HFFc6 (cell line): ENCODE measurements around the gene KIF3C. TPM values are rescaled to one million over a fixed set of nuclear protein-coding genes. Genes with fewer than 3 reads are reported as not detected.
"Not testable (repeated sequence)": the region's sequence is repeated elsewhere in the genome, so short reads cannot be mapped to it uniquely, and the experiment has no call there.

Source experiments
- DNase-seq: peaks from one replicate; pipeline ENCODE4 v3.0.0-alpha.2; 2018
- H3K27ac Mint-ChIP-seq: 2 replicates; pipeline ENCODE4 v1.8.0; 2020; ENCODE audit warnings: mild to moderate bottlenecking, mixed read lengths
- H3K27me3 Mint-ChIP-seq: 2 replicates; pipeline ENCODE4 v1.8.0; 2021; ENCODE audit warnings: mild to moderate bottlenecking, moderate library complexity, mixed read lengths; ENCODE audit not compliant: insufficient read depth
- H3K36me3 Mint-ChIP-seq: 2 replicates; pipeline ENCODE4 v1.8.0; 2021; ENCODE audit warnings: low read depth, mixed read lengths
- H3K4me1 Mint-ChIP-seq: 2 replicates; pipeline ENCODE4 v1.8.0; 2020; ENCODE audit warnings: low read depth, mixed read lengths
- H3K4me3 Mint-ChIP-seq: 2 replicates; pipeline ENCODE4 v1.8.0; 2020; ENCODE audit warnings: mild to moderate bottlenecking, moderate library complexity, mixed read lengths
- H3K9me3 Mint-ChIP-seq: 2 replicates; pipeline ENCODE4 v1.8.0; 2020; ENCODE audit warnings: mild to moderate bottlenecking, mixed read lengths
- total RNA-seq, 6 experiments: library from RNA; stranded (reverse); fragmentation: NEBNext Ultra II Directional; extraction: Animal tissue kit (Norgen Biotek cat#: 25700); gene quantifications; 2 replicates in 1 of 6; 3 replicates in 5 of 6; pipeline ENCODE4 v1.2.3, GENCODE V29; 2021
- TF ChIP-seq, protein P1 (sequence below): fragments of 200-600 bp; sonication (generic); IDR thresholded peaks from 2 replicates; pipeline ENCODE4 v1.5.0; 2021; ENCODE audit warnings: antibody characterized with exemption, mild to moderate bottlenecking

Gene KIF3C
- total RNA-seq, 6 experiments from 2014 or later, result 18.0 to 21.1 (median 19.7) TPM

DNA sequence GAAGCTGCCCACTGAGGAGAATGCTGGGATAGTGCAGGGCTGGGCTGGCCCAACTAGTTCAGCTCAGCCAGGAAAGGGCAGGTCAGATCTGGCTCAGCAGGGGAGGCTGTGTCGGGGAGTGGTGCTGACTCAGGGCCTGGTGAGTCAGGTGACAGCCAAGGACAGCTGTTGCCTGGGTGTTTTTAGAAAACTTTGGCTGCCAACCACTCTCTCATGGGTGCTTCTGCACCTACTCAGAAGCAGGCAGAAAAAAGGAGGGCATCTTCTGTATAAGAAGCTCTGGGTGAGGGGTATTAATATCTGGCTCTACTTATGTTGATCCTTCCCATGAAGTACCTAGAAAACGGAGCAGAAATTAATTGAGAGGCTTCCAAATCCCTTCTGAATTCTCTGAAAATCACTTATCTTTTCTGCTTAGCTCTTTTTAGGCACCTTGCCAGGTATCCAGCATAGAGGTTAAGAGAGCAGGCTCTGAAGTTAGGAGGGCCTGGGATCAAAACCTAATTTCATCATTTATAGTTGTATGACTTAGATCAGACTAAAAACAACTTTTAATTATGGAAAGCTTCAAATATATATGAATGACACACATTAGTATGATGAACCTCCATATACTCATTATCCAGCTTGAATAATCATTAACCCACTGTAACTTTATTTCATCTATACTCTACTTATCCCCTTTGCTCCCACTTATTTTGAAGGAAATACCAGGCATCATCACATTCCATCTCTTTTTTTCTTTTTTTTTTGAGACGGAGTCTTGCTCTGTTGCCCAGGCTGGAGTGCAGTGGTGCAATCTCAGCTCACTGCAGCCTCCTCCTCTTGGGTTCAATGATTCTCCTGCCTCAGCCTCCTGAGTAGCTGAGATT lies 36.1 kb upstream of the KIF3C start:
- H3K4me3 Mint-ChIP-seq, result no peak overlapping the region
- H3K9me3 Mint-ChIP-seq, result no peaks in the 10 kb centered on the region
- H3K27me3 Mint-ChIP-seq, result peaks cover 2% of the 10 kb centered on the region; the same call in 1 of the 2 replicates
- H3K36me3 Mint-ChIP-seq, result no peaks in the 10 kb centered on the region
- peak overlapping the region; percentile 77 for H3K27ac Mint-ChIP-seq
- TF ChIP-seq, protein P1, sequence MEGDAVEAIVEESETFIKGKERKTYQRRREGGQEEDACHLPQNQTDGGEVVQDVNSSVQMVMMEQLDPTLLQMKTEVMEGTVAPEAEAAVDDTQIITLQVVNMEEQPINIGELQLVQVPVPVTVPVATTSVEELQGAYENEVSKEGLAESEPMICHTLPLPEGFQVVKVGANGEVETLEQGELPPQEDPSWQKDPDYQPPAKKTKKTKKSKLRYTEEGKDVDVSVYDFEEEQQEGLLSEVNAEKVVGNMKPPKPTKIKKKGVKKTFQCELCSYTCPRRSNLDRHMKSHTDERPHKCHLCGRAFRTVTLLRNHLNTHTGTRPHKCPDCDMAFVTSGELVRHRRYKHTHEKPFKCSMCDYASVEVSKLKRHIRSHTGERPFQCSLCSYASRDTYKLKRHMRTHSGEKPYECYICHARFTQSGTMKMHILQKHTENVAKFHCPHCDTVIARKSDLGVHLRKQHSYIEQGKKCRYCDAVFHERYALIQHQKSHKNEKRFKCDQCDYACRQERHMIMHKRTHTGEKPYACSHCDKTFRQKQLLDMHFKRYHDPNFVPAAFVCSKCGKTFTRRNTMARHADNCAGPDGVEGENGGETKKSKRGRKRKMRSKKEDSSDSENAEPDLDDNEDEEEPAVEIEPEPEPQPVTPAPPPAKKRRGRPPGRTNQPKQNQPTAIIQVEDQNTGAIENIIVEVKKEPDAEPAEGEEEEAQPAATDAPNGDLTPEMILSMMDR, result no peak
- H3K4me1 Mint-ChIP-seq, result peaks cover 24% of the 10 kb centered on the region
- peak; percentile 91 for DNase-seq

DNA sequence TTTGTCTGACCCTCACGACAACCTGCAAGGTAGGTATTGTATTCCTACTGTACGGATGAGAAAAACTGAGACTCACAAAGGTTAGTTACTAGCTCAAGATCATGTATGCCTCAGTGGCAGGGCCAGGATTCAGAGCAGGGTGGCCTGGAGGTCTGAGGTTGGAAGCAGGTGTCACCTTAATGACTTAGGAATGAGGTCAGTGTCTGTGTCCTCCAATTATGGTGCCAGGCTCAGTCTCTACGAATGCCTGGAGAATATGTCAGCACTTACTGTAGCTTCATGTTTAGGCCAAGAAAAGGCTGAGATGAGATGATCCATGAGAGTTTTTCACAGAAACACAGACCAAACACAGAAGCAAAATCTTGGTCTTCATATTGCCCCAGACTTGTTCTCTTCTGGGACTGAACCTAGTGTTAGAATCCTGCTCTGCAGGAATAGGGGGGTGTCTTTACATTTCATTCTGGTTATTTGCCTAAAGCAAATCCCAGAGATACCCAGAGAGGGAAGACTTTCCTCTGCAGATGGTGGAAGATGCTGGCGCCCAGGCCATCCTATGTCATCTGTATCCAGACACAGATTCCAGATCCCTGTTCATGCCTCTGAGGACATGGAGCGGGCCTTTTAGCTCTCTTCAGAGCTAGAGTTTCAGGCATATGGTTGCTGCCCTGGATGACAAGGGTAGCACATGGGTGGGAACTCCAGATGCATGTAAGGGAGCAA lies 35.3 kb upstream of the KIF3C start:
- DNase-seq, result no peak
- Mint-ChIP-seq H3K36me3 (no peaks in the 10 kb centered on the region), H3K9me3 (no peaks in the 10 kb centered on the region), H3K4me3 (no peak overlapping the region), H3K4me1 (peaks cover 31% of the 10 kb centered on the region), H3K27me3 (peaks cover 2% of the 10 kb centered on the region; the same call in 1 of the 2 replicates), H3K27ac (peak overlapping the region; percentile 77)
- TF ChIP-seq, protein P1, result no peak

DNA sequence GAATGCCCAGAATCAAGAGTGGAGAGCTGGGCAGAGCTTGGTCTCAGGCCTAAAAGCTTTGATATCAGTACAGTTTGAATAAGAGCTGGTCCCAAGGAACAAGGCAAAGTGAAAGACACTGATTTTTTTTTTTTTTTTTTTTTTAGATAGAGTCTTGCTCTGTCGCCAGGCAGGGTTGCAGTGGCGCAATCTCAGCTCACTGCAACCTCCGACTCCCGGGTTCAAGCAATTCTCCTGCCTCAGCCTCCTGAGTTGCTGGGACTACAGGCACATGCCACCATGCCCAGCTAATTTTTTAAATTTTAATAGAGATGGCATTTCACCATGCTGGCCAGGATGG lies 34.4 kb upstream of the KIF3C start:
- H3K4me1 Mint-ChIP-seq, result peaks cover 41% of the 10 kb centered on the region
- H3K27ac Mint-ChIP-seq, H3K4me3 Mint-ChIP-seq, H3K27me3 Mint-ChIP-seq, H3K9me3 Mint-ChIP-seq, H3K36me3 Mint-ChIP-seq, DNase-seq: not testable (repeated sequence)

DNA sequence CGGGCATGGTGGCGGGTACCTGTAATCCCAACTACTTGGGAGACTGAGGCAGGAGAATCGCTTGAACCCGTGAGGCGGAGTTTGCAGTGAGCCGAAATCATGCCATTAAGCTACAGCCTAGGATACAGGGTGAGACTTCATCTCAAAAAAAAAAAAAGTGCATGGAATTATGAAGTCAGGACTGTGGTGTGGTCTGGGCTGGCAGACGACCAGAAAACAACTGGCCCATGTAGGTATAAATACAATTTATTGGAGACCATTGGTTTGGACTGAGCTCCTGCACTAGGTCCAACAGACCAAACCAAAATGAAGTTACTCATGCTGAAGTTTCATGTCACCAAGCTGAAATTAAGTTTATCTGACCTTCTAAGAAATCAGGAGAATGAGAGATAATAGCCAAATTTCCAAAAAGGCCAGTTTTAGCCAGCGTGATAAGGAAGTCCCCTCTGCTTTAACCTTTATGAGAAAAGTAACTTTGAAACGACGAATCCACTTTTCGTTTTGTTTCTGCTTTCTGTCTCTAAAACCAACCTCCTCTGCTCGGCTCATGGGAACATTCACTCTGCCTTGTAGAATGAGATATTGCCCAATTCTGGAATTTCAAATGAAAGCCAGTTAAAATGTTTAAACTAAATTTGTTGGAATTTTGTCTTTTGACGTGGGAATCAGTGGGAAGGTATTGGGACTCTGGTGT lies 33.9 kb upstream of the KIF3C start:
- Mint-ChIP-seq H3K4me3 (no peak overlapping the region), H3K9me3 (no peaks in the 10 kb centered on the region), H3K36me3 (no peaks in the 10 kb centered on the region), H3K27me3 (no peaks in the 10 kb centered on the region), H3K27ac (no peak overlapping the region), H3K4me1 (peaks cover 43% of the 10 kb centered on the region)
- TF ChIP-seq, protein P1, result no peak
- no peak for DNase-seq

DNA sequence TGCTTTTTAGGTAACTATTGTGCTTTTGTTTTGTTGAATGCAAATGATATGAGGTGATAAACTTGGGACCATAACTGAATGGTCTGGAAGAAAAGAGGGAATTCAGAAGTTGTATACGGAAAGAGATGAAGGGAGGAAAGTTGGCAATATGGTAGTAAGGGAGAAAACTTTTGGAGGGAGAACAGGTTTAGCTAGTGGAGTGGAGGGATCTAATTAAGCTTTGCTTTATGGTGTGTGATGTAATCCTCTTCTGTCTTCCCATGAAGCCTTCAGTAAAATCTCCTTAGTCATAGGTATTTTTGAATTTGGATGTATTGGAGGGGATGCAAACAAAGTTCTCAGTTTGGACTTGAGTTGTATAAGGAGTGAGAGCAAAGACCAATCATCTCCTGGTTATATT lies 31.4 kb upstream of the KIF3C start:
- TF ChIP-seq, protein P1, result no peak
- no peak overlapping the region for H3K4me3 Mint-ChIP-seq
- H3K27ac Mint-ChIP-seq, result no peak overlapping the region
- DNase-seq, result no peak
- peaks cover 51% of the 10 kb centered on the region for H3K4me1 Mint-ChIP-seq
- no peaks in the 10 kb centered on the region for H3K27me3 Mint-ChIP-seq
- H3K36me3 Mint-ChIP-seq, result peaks cover 4% of the 10 kb centered on the region; the same call in 1 of the 2 replicates
- no peaks in the 10 kb centered on the region for H3K9me3 Mint-ChIP-seq
